Testis (tissue), 3 donors: ENCODE measurements around the gene KLHL40. TPM values are rescaled to one million over a fixed set of nuclear protein-coding genes. Genes with fewer than 3 reads are reported as not detected.

ENCODE experiments used
- DNase-seq: peaks from one replicate; pipeline ENCODE4 v3.0.0-alpha.2; 2019
- H3K27ac ChIP-seq, 2 donors: fragments of 200-600 bp; sonication (generic); one replicate each; pipeline ENCODE4 v1.5.1; 2019
- H3K27me3 ChIP-seq: fragments of 200-600 bp; sonication (generic); one replicate; pipeline ENCODE4 v1.5.1; 2019
- H3K36me3 ChIP-seq: fragments of 200-600 bp; sonication (generic); one replicate; pipeline ENCODE4 v1.5.1; 2017; ENCODE audit warnings: low read depth; ENCODE audit errors: missing control alignments
- H3K4me1 ChIP-seq: fragments of 200-600 bp; sonication (generic); one replicate; pipeline ENCODE4 v1.5.1; 2019
- H3K4me3 ChIP-seq, 2 donors: fragments of 200-600 bp; sonication (generic); one replicate each; pipeline ENCODE4 v1.5.1; 2017 to 2019
- H3K9me3 ChIP-seq: fragments of 200-600 bp; sonication (generic); one replicate; pipeline ENCODE4 v1.5.1; 2017
- POLR2A ChIP-seq: fragments of 450-650 bp; IDR thresholded peaks from one replicate; pipeline ENCODE4 v1.6.1; 2017; ENCODE audit warnings: antibody characterized with exemption, mild to moderate bottlenecking, moderate library complexity
- WGBS, 2 donors: methylation state at CpG; one replicate each; pipeline ENCODE4 v1.1.5; 2018; 5-methylcytosine and 5-hydroxymethylcytosine counted together
- intact Hi-C: fragments of 100-400 bp; cut with DNase I; formaldehyde crosslinking; loops from one replicate; pipeline ENCODE4 v1.15.1; 2023; ENCODE audit warnings: low total_unique reads
- polyA plus RNA-seq: library from polyadenylated mRNA; stranded (reverse); fragments of 350-450 nt; fragmentation: Illumina TruSeq; extraction: RNeasy Lipid Tissue Mini Kit (QIAGEN cat#74804); gene quantifications from one replicate; pipeline ENCODE4 v1.2.3, GENCODE V29; 2014; ENCODE audit warnings: low read depth, low replicate concordance; ENCODE audit not compliant: insufficient read depth
- total RNA-seq, 2 donors: library from RNA; depleted of rRNA; stranded (reverse); fragments of >200 nt; gene quantifications; one replicate each; pipeline ENCODE4 v1.2.3, GENCODE V29; 2016
- TF ChIP-seq, protein P1 (sequence below), 3 experiments: fragments of 450-650 bp in 2 of 3; fragments of 200-600 bp in 1 of 3; sonication (generic) in 1 of 3; IDR thresholded peaks; one replicate each; pipeline ENCODE4 v1.5.1; 2016 to 2019; ENCODE audit warnings: antibody characterized with exemption in 3 of 3, mild to moderate bottlenecking in 2 of 3, moderate library complexity in 1 of 3

The KLHL40 gene
- total and polyA plus RNA-seq, 3 donors from 2014 or later: 0.62 to 3.2 (median 3.1) TPM

DNA sequence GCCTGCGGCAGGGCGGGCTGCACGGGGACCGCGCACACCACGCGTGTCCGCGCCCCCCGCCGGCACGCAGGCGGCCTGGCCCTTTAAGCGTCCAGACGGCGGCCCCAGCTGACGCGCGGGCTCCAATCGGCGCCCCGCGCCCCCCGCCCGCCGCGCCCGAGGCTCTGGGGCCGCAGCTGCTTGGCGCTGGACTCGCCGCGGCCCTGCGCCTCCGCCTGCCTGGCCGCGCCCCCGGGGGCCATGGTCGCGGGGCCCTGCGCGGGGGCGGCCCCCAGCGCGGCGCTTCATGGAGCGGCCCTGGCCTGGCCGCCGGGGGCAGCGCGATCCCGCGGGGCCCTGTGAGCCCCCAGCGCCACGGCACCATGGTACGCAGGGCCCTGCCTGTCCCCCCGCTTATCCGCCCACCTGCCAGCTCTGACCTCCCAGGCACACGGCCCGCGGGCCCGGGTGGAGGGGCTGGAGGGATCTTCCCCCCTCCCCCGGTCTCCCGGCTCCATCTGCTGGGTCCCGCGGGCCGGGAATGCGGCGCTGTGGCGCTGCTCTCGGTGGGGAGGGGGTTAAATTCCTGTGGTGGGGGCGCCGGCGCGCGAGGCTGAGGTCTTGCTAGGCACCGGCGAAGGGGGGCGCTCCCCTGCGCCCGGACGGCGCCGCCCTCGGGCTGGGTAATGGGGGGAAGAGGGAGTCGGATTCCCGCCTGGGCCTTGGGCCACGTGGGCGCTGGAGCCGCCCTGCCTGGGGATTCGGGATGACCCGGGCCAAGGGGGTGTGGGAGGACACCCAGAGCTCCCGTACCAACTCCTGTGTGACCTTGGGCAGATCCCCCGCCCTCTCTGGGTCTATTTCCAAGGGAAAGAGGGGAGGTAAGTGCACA, 30.8 kb upstream of the KLHL40 start:
- intact Hi-C loops: loop anchor here (10.0 kb wide), 1 partner anchor 60 kb away; the partner anchor contains the start of gene SS18L2
- H3K4me1 ChIP-seq: peaks cover 27% of the 10 kb centered on the region
- 0% methylated on average over 21 of the region's 94 CpGs; no CpG with 5 or more reads in 1 of the 2 donors for WGBS, 2 donors

DNA sequence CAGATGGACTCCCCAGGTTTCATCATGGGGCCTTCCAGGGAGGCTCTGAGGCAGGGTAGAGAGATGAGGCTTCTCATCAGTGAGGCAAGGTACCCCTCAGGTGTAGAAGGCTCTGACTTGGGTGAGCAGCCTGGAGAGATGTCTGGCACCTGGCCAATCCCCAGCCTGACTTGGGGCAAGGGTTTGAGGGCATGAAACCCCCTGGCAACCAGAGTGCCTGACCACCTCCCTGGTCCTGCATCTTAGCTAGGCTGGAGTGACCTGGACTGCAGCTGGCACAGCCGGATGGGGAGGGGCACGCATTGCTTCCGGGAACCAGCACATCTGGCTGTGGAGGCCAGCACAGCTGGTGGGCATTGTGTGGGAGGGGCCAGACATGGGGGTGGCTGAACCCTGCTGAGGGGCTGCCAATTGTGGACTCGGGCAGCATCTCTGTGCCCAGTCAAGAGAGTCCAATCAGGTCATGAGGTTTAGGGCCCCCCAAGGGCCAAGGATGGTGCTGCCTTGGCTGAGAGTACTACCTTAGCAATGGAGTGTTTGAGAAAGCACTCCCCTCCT, 29.9 kb upstream of the KLHL40 start:
- Histone ChIP-seq H3K9me3 (no peaks in the 10 kb centered on the region), H3K4me1 (peaks cover 35% of the 10 kb centered on the region), H3K36me3 (no peaks in the 10 kb centered on the region), H3K4me3 (peak overlapping the region in 1 of 2 donors; percentile 72), H3K27ac (peak overlapping the region; percentile 88 to 94), H3K27me3 (no peaks in the 10 kb centered on the region)
- DNase-seq: no peak
- 42% methylated on average over 4 of the region's 4 CpGs; no CpG with 5 or more reads in 1 of the 2 donors for WGBS, 2 donors
- intact Hi-C loops: loop anchor here (10.0 kb wide), 1 partner anchor 61 kb away; the partner anchor contains the start of gene SS18L2
- TF ChIP-seq POLR2A: no peak
- TF ChIP-seq, protein P1, sequence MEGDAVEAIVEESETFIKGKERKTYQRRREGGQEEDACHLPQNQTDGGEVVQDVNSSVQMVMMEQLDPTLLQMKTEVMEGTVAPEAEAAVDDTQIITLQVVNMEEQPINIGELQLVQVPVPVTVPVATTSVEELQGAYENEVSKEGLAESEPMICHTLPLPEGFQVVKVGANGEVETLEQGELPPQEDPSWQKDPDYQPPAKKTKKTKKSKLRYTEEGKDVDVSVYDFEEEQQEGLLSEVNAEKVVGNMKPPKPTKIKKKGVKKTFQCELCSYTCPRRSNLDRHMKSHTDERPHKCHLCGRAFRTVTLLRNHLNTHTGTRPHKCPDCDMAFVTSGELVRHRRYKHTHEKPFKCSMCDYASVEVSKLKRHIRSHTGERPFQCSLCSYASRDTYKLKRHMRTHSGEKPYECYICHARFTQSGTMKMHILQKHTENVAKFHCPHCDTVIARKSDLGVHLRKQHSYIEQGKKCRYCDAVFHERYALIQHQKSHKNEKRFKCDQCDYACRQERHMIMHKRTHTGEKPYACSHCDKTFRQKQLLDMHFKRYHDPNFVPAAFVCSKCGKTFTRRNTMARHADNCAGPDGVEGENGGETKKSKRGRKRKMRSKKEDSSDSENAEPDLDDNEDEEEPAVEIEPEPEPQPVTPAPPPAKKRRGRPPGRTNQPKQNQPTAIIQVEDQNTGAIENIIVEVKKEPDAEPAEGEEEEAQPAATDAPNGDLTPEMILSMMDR (IDR thresholded peaks at IDR 0.05): no peak

More for the DNA sequence above, 30.8 kb upstream of the KLHL40 start:
- H3K36me3 ChIP-seq: no peaks in the 10 kb centered on the region
- no peak for TF ChIP-seq POLR2A
- TF ChIP-seq, protein P1 (IDR thresholded peaks at IDR 0.05): no peak
- H3K27me3 ChIP-seq: no peaks in the 10 kb centered on the region
- peak; percentile 73 for DNase-seq
- peak overlapping the region; percentile 72 to 80 for H3K4me3 ChIP-seq
- H3K9me3 ChIP-seq: no peaks in the 10 kb centered on the region
- H3K27ac ChIP-seq: peak overlapping the region; percentile 88 to 94

DNA sequence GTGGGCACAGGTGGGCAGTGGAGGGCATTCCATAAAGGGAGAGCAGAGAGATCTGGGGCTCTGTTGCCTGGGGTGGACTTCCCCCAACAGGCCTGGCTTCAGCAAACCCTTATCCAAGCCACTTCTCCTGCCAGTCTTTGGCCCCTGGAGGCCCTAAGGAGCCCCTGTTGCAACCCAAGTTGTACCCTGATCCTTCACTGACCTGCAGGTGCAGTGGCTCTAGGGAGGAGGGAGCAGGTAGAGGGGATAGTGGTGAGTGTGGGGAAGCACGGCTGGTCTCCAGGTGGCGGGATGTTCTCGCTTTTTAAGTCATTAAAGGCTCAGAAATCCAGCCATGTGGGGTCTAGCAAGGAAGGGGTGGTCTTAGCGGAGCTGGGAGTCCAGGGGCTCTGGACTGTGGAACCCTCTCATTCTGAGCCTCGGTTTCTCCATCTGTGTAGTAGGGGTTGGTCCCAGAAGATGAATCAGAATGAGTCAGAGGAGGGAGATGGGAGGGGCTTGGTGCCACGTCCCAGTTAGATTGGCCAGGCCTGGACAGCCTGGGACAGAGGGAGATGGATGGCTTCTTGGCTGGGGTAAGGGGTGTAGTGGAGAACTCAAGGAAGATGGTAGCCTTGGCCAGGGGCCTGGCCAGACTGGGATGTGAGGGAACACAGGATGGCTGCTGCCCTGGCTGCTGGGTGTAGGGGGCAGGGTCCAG, 29.2 kb upstream of the KLHL40 start:
- no peak overlapping the region for H3K27ac ChIP-seq
- TF ChIP-seq, protein P1 (IDR thresholded peaks at IDR 0.05): no peak
- no peak for TF ChIP-seq POLR2A
- H3K9me3 ChIP-seq: no peaks in the 10 kb centered on the region
- intact Hi-C loops: loop anchor here (10.0 kb wide), 1 partner anchor 61 kb away; the partner anchor contains the start of gene SS18L2
- H3K36me3 ChIP-seq: no peaks in the 10 kb centered on the region
- peaks cover 35% of the 10 kb centered on the region for H3K4me1 ChIP-seq
- WGBS, 2 donors: 84 to 85% methylated on average over 6 of the region's 6 CpGs
- no peaks in the 10 kb centered on the region for H3K27me3 ChIP-seq
- no peak overlapping the region for H3K4me3 ChIP-seq
- DNase-seq: no peak

DNA sequence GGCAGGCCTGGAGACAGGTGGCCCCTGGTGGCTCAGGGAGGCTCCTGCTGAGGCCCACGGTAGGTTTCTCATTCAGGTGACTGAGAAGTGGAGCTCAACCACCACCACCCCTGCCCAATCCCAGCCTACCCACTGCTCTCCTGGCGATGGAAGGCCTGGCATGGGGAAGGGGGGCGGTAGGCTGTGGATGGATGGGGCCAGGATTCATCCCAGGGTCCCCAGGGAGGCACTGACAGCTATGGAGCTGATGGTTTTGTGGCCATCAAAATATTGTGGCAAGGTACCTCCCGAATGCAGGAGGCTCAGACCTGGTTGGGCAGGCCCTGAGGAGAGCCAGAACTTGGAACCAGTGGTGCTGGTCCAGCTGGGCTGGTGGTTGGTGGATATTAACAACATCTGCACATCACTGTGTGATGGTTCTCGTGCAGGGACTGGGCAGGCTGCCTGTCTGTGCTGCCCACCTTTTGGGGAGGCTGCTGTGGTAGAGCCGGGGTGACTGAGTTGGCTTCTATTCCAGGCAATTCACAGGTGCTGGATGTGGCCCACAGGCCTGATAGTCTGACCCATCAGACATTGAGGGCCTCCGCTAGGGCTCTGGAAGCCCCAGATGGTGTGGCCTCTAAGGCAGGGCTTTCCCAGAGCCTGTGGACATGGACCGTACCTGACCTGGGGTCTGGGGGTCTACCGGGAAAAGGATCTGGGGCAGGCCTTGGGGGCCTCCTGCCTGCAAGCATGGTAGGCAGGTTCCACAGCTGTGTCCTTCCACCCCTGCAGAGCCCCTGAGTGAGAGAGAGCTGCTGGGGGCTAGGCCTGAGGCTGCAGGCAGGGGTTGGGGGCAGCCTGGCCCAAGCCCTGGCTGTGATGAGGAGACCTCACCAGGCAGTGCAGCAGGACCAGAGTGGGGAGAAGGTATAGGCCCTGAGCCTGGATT, 28.4 kb upstream of the KLHL40 start:
- Histone ChIP-seq H3K9me3 (no peaks in the 10 kb centered on the region), H3K27me3 (no peaks in the 10 kb centered on the region), H3K27ac (no peak overlapping the region), H3K4me3 (no peak overlapping the region), H3K4me1 (peaks cover 34% of the 10 kb centered on the region), H3K36me3 (no peaks in the 10 kb centered on the region)
- intact Hi-C loops: loop anchor here (10.0 kb wide), 1 partner anchor 62 kb away; the partner anchor contains the start of gene SS18L2
- WGBS, 2 donors: 84 to 90% methylated on average over 4 to 8 of the region's 9 CpGs
- DNase-seq: no peak
- TF ChIP-seq, protein P1 (IDR thresholded peaks at IDR 0.05): no peak
- no peak for TF ChIP-seq POLR2A
